Stimulated activated CD8-positive, alpha-beta memory T cell treated with anti-CD3 and anti-CD28 coated beads, Interleukin-15, amount 100 ng/mL, for 1 hour (primary cell): Measurements from ENCODE around the gene ARRB2.

Experiments used
- DNase-seq: peaks from one replicate; pipeline ENCODE4 v3.0.0-alpha.2; 2020; ENCODE audit warnings: low read depth

The ARRB2 gene

GRCh38 chr17:4725646-4726310, 15.3 kb downstream of the ARRB2 start:
- no peak for DNase-seq

GRCh38 chr17:4728124-4728523, 17.7 kb downstream of the ARRB2 start:
- DNase-seq: no peak

DNA sequence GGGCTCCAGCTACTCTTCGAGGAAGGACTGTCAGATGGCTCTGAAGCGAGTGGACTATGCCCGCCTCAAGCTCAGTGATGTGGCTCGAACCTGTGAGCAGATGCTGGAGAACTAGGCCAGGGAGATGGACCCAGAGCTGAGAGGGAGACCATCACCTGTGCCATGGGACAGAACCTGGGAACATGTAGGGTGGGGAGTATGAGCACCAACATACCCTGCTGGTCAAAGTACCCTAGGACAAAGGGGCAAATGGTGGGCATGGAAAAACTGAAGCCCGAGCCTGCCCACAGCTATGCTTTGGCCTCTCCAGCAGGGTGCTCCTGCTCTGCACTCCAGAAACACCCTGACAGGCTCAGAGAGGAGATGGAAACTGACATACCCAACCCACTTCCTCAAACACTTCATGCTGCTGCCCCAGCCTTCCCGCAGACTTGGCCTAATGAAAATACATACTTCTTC, 22.7 kb downstream of the ARRB2 start:
- no peak for DNase-seq

DNA sequence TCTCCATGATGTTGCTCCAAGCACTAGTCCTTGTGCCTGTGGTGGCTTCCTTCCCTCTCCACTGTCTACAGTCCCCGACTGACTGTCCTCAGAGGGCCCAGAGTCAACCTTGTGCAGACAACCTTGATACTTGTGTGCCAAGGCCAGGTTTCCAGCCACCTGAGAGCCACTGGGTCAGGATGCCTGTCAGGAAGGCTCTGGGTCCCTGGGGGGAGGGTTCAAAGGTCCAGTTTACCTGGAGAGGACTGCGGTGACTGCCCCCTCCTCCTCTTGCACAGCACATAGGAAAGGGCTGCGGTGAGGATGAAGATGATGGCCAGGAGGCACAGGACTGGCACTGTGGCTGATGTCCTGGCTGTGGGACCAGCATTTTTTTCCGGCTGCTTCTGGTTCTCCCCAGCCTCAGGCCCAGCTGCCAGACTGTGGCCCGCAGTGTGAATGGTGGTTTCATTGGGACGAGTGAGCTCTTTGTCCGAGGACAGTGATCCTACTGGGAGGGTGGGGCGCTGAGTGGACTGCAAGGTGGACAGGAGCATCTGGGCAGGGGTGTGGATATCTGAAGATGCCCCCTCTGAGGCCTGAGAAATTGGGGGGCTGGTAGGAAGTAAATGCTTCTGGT, 24.5 kb downstream of the ARRB2 start:
- no peak for DNase-seq

DNA sequence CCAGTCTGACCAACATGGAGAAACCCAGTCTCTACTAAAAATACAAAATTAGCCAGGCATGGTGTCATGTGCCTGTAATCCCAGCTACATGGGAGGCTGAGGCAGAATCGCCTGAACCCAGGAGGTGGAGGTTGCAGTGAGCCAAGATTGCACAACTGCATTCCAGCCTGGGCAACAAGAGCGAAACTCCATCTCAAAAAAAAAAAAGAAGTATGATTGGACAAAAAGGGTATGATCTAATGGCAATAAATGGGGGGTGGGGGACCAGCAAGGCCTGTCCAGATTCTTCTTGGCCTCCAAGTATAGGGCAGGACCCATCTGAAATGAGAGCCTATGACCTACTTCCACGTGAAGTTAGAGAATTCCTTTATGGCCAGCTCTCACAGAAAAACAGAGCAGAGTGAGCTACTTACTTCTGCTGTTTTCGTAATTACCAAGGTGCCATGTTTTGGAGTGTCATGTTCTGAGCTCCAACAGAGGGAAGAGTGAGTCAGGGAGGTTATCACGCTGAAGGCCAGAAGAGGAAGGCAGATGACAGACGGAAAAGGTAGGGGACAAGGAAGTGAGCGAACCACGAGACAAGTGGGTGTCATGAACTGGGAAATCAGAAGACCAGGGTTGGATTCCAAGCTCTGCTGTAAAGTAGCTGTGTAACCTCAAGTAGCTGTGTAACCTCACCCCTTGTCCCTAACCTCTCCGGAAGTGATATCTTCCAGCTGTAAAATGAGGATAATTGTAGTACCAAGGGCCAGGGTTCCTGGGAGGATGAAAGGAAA, 25.6 kb downstream of the ARRB2 start:
- DNase-seq: no peak

DNA sequence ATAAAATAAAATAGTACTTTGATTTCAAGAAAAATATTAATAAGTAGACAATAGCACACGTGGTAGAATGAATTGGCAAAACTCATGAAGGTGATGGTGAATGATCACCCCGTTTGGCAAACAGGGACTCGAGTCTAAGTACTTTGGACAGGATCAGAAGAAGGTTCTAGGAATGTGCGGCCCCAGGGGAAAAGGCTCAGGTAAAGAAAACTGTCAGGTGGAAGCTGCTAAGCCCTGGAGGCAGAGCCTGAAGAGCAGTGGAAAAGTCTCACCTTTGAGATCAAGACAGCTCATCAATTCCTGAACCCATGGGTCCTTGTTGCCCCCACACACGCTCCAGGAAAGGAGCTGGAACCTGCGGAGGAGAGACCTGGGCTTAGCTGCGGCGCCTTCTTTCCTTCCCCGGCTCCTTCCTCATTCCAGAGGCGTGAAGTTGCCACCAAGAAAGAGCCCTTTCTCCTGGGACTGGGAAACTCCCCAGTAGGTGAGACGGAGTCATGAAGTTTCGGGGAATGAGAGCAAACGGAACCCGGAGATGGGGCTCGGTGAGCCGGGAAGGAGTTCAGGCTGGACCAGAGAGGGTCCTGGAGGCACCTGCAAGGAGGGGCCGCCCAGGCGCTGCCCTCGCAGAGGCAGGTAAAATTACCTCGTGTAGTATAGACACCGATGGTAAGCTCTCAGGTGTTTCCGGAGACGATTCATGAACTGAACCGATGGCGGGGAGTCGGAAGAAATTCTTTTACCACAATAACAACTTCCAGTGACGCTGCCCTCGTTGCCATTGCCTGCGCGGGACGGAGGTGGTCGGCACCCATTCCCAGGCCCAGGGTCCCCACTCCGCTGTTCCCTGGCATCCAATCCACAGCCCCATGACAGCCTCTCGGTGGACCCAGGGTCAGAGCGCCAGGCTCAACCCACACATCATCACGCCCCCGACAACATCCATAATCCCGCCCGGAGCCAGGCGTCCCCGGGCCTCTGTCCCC, 28.0 kb downstream of the ARRB2 start:
- no peak for DNase-seq

DNA sequence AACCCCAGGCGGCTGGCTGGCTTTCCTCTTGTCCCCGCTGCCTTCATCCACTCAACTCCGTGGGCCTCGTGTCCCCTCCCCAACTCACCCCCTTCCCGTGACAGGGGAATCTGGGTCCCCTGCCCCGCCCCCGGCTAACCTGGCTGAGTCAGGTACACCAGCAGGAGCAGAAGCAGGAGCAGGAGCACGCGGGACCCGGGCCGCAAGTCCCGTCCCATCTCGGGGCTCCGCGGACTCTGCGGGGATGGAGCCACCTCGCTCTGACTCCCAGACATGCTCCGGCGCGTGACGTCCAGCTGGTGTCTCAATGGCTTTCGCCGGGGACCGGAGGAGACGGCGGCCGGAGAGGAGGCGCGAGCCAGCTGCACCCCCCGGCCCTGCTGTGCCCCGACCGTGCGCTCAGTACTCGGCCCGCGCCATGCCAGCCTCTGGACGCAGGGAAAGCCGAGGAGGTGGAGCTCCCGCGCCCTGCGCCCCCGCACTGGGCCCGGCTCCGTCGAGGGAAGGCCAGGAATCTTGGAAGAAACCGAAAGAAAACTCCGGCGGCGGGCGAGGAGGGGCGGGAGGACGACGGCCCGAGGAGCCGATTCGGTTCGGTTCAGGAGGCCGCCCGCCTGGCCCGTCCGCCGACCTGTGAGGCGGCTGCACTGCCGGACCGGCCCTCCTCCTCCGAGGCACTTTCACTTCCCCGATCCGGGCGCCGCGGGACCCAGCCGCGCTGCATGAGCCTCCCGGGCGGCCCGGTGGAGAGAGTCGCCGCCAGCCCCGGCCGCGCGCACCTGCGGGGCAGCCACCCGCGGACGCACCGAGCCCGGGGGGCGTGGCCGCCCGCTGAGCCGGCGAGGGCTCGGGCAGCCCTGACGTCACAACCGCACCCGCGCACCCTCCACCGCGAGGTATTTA, 28.9 kb downstream of the ARRB2 start, which contains the start of the genes CXCL16 and ZMYND15:
Gene CXCL16, minus strand, starts transcription at position 807 of the 903 bp plus-strand sequence. Its CDS starts 589 bp downstream, at position 218.
Gene ZMYND15, plus strand, starts transcription at position 712 of the 903 bp plus-strand sequence. CDS start 716 bp downstream, outside the sequence.
- DNase-seq: peak; percentile 30

- DNase-seq: no peak
Measured at GRCh38 chr17:4740025-4740351, 29.6 kb downstream of the ARRB2 start.

DNA sequence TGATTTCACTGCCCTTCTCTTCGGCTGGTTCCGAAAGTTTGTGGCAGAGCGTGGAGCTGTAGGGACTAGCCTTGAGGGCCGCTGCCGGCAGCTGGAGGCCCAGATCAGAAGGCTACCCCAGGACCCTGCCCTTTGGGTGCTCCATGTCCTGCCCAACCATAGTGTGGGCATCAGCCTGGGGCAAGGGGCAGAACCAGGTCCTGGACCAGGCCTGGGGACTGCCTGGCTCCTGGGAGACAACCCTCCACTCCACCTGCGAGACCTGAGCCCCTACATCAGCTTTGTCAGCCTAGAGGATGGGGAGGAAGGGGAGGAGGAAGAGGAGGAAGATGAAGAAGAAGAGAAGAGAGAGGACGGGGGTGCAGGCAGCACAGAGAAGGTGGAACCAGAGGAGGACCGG, 30.2 kb downstream of the ARRB2 start:
- no peak for DNase-seq

DNA sequence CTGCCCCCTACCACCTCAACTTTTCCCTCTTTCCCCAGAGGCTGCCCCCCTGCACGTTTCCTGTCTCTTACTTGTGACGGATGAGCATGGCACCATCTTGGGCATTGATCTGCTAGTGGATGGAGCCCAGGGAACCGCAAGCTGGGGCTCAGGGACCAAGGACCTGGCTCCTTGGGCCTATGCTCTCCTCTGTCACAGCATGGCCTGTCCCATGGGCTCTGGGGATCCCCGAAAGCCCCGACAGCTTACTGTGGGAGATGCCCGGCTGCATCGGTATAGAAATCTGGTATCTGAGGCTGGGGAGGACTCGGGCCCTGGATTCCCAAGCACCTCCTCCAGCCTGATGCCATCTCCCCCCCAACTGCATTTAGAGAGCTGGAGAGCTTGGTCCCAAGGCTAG, 31.1 kb downstream of the ARRB2 start:
- DNase-seq: no peak

GRCh38 chr17:4742133-4742532, 31.7 kb downstream of the ARRB2 start:
- no peak for DNase-seq

GRCh38 chr17:4742629-4743028, 32.2 kb downstream of the ARRB2 start:
- DNase-seq: no peak

- no peak for DNase-seq
Measured at GRCh38 chr17:4743216-4743615, 32.8 kb downstream of the ARRB2 start.

DNA sequence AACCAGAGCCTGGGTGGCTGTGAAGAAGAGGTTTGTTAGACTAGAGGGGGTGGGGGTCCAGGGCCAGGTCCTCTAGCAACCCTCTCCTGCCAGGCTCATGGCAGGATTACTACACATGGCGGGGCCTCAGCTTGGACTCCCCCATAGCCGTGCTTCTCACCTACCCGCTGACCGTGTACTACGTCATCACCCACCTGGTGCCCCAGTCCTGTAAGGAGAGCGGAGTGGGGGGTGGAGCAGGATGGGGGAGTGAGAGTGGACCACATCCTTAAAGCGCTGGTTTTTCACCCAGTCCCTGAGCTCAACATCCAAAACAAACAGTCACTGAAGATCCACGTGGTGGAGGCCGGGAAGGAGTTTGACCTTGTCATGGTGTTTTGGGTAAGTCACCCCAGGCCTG, 33.5 kb downstream of the ARRB2 start:
- DNase-seq: no peak

- no peak for DNase-seq
Measured at GRCh38 chr17:4744999-4745969, 34.9 kb downstream of the ARRB2 start.

DNA sequence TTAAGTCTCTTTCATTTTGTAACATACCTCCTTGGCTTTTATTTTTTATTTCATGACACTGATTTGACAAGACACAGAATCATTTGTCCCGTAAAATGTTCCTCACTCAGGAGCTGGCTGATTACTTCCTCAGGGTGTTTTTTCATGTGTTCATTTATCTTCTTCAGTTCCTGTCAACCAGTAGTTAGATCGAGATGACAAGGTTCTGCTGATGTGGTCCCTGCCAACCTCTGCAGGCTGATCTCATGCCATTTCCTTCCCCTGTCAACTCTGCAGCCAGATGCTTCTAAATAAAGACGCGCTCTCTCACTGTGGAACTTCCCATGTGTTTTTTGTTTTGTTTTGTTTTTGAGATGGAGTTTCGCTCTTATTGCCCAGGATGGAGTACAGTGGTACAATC, 37.4 kb downstream of the ARRB2 start:
- DNase-seq: no peak

- DNase-seq: no peak
Measured at GRCh38 chr17:4748686-4749085, 38.3 kb downstream of the ARRB2 start.

- no peak for DNase-seq
Measured at GRCh38 chr17:4750606-4751005, 40.2 kb downstream of the ARRB2 start.

- DNase-seq: no peak
Measured at GRCh38 chr17:4751932-4752331, 41.5 kb downstream of the ARRB2 start.

DNA sequence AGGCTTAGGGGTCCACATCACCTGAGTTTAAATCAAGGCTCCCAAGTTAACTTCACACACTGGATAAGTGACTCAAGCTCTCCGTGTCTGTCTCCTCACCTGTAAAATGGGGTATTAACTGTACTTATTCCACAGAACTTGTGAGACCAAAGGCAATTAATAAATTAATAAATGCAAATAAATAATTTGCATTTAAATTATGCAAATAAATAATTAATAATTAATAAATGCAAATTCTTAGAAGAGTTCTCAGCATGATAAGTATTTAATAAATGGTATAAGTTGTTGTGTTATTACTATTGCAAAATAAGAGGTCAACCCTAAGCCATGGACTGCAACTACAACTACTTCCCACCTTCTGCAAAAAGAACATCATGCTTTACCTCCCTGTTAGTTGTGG, 43.0 kb downstream of the ARRB2 start:
- no peak for DNase-seq
